ENCODE results near the gene AVEN. TPM values are rescaled to one million over a fixed set of nuclear protein-coding genes. Genes with fewer than 3 reads are reported as not detected.
"Not testable (repeated sequence)": the region's sequence is repeated elsewhere in the genome, so short reads cannot be mapped to it uniquely, and the experiment has no call there.

AVEN gene
- total RNA-seq, 3 donors from 2014 or later = 13.5 to 18.4 (median 13.8) TPM

GRCh38 chr15:34006381-34006780 lies 32.6 kb downstream of the AVEN start:
- intact Hi-C loops (cut with DNase I; ENCODE audit: low total_unique reads) = no loop called here
- no peaks in the 10 kb centered on the region for H3K36me3 ChIP-seq

GRCh38 chr15:34001536-34001935 lies 37.5 kb downstream of the AVEN start:
- no peak overlapping the region for H3K27ac ChIP-seq
- intact Hi-C loops (cut with DNase I; ENCODE audit: low total_unique reads) = no loop called here
- H3K4me1 ChIP-seq = no peaks in the 10 kb centered on the region
- no peaks in the 10 kb centered on the region for H3K9me3 ChIP-seq
- no peak overlapping the region for H3K4me3 ChIP-seq
- no peaks in the 10 kb centered on the region for H3K36me3 ChIP-seq
- no peaks in the 10 kb centered on the region for H3K27me3 ChIP-seq
- TF ChIP-seq CTCF (IDR thresholded peaks at IDR 0.05) (no peak), POLR2A (IDR thresholded peaks at IDR 0.05) (no peak)
- DNase-seq (ENCODE audit: low spot score in 2 of 2) = no peak

More at GRCh38 chr15:34006381-34006780, 32.6 kb downstream of the AVEN start:
- Histone ChIP-seq H3K27ac (no peak overlapping the region), H3K9me3 (no peaks in the 10 kb centered on the region), H3K27me3 (no peaks in the 10 kb centered on the region), H3K4me1 (no peaks in the 10 kb centered on the region), H3K4me3 (no peak overlapping the region)
- no peak for TF ChIP-seq POLR2AphosphoS5 (IDR thresholded peaks at IDR 0.05)
- TF ChIP-seq CTCF (IDR thresholded peaks at IDR 0.05) = no peak
- TF ChIP-seq POLR2A (IDR thresholded peaks at IDR 0.05) = no peak
- DNase-seq (ENCODE audit: low spot score in 2 of 2) = no peak

- H3K27me3 ChIP-seq; H3K27ac ChIP-seq; H3K36me3 ChIP-seq; DNase-seq (ENCODE audit: low spot score in 2 of 2); H3K4me1 ChIP-seq; H3K9me3 ChIP-seq; intact Hi-C loops (cut with DNase I; ENCODE audit: low total_unique reads); H3K4me3 ChIP-seq: not testable (repeated sequence)
These were observed 43.3 kb downstream of the AVEN start for GRCh38 chr15:33995666-33996065.

GRCh38 chr15:33994005-33994615 lies 44.9 kb downstream of the AVEN start:
- no peaks in the 10 kb centered on the region for H3K4me1 ChIP-seq
- DNase-seq (ENCODE audit: low spot score in 2 of 2) = no peak
- no peaks in the 10 kb centered on the region for H3K36me3 ChIP-seq
- no peak overlapping the region for H3K4me3 ChIP-seq
- H3K9me3 ChIP-seq = no peaks in the 10 kb centered on the region
- TF ChIP-seq POLR2A (IDR thresholded peaks at IDR 0.05) = no peak
- no peak for TF ChIP-seq CTCF (IDR thresholded peaks at IDR 0.05)
- no peak for TF ChIP-seq POLR2AphosphoS5 (IDR thresholded peaks at IDR 0.05)
- H3K27me3 ChIP-seq = no peaks in the 10 kb centered on the region
- intact Hi-C loops (cut with DNase I; ENCODE audit: low total_unique reads) = no loop called here
- no peak overlapping the region for H3K27ac ChIP-seq

GRCh38 chr15:33988384-33988783 lies 50.6 kb downstream of the AVEN start:
- TF ChIP-seq POLR2AphosphoS5 (IDR thresholded peaks at IDR 0.05) = no peak
- no peak for TF ChIP-seq CTCF (IDR thresholded peaks at IDR 0.05)
- TF ChIP-seq POLR2A (IDR thresholded peaks at IDR 0.05) = no peak
- H3K4me3 ChIP-seq = no peak overlapping the region
- H3K27me3 ChIP-seq = no peaks in the 10 kb centered on the region
- intact Hi-C loops (cut with DNase I; ENCODE audit: low total_unique reads) = no loop called here
- H3K9me3 ChIP-seq = no peaks in the 10 kb centered on the region
- H3K27ac ChIP-seq = no peak overlapping the region
- no peak for DNase-seq (ENCODE audit: low spot score in 2 of 2)
- no peaks in the 10 kb centered on the region for H3K36me3 ChIP-seq
- no peaks in the 10 kb centered on the region for H3K4me1 ChIP-seq

GRCh38 chr15:33987444-33987843 lies 51.6 kb downstream of the AVEN start:
- intact Hi-C loops (cut with DNase I; ENCODE audit: low total_unique reads) = no loop called here
- no peak overlapping the region for H3K4me3 ChIP-seq
- no peak for DNase-seq (ENCODE audit: low spot score in 2 of 2)

More at GRCh38 chr15:33987444-33987843, 51.6 kb downstream of the AVEN start:
- Histone ChIP-seq H3K27me3 (no peaks in the 10 kb centered on the region), H3K27ac (no peak overlapping the region), H3K4me1 (no peaks in the 10 kb centered on the region), H3K36me3 (no peaks in the 10 kb centered on the region), H3K9me3 (no peaks in the 10 kb centered on the region)
- no peak for TF ChIP-seq POLR2AphosphoS5 (IDR thresholded peaks at IDR 0.05)
- no peak for TF ChIP-seq CTCF (IDR thresholded peaks at IDR 0.05)
- TF ChIP-seq POLR2A (IDR thresholded peaks at IDR 0.05) = no peak

Measured in breast epithelium (tissue), 4 donors.